Hepatocyte (in vitro differentiated cells): ENCODE results near the gene MZT1. TPM values are rescaled to one million over a fixed set of nuclear protein-coding genes. Genes with fewer than 3 reads are reported as not detected.

Source experiments
- DNase-seq: peaks from one replicate; pipeline ENCODE4 v3.0.0-alpha.2; 2016; ENCODE audit warnings: low spot score
- H2AFZ ChIP-seq: fragments of 200-600 bp; sonication (generic); 2 replicates; pipeline ENCODE4 v1.6.0; 2016; ENCODE audit warnings: antibody characterized with exemption, mild to moderate bottlenecking
- H3K27ac ChIP-seq: fragments of 200-600 bp; sonication (generic); 2 replicates; pipeline ENCODE4 v1.5.1; 2016; ENCODE audit warnings: mild to moderate bottlenecking
- H3K27me3 ChIP-seq: fragments of 200-600 bp; sonication (generic); 2 replicates; pipeline ENCODE4 v1.6.1; 2016
- H3K36me3 ChIP-seq: fragments of 200-600 bp; sonication (generic); replicated peaks from 2 replicates; pipeline ENCODE4 v1.5.1; 2016; ENCODE audit warnings: low read depth; ENCODE audit not compliant: insufficient read depth
- H3K4me1 ChIP-seq: fragments of 200-600 bp; sonication (generic); 2 replicates; pipeline ENCODE4 v1.5.1; 2016; ENCODE audit warnings: mild to moderate bottlenecking, moderate library complexity; ENCODE audit not compliant: insufficient read depth
- H3K4me2 ChIP-seq: fragments of 200-600 bp; sonication (generic); 2 replicates; pipeline ENCODE4 v1.6.0; 2016
- H3K4me3 ChIP-seq: fragments of 200-600 bp; sonication (generic); 2 replicates; pipeline ENCODE4 v1.5.1; 2016; ENCODE audit warnings: mild to moderate bottlenecking
- H3K79me2 ChIP-seq: fragments of 200-600 bp; sonication (generic); 2 replicates; pipeline ENCODE4 v1.6.0; 2017; ENCODE audit warnings: mild to moderate bottlenecking
- H3K9me2 ChIP-seq: fragments of 200-600 bp; sonication (generic); replicated peaks from 2 replicates; pipeline ENCODE4 v1.6.0; 2017; ENCODE audit warnings: mild to moderate bottlenecking; ENCODE audit not compliant: insufficient read depth
- H3K9me3 ChIP-seq: fragments of 200-600 bp; sonication (generic); 2 replicates; pipeline ENCODE4 v1.5.1; 2016; ENCODE audit warnings: low read depth, mild to moderate bottlenecking
- H4K20me1 ChIP-seq: fragments of 200-600 bp; sonication (generic); 2 replicates; pipeline ENCODE4 v1.6.0; 2016; ENCODE audit warnings: mild to moderate bottlenecking; ENCODE audit not compliant: insufficient read depth, poor library complexity, severe bottlenecking
- CTCF ChIP-seq: fragments of 200-600 bp; sonication (generic); IDR thresholded peaks from 2 replicates; pipeline ENCODE4 v1.5.1; 2016; ENCODE audit warnings: antibody characterized with exemption, mild to moderate bottlenecking; ENCODE audit not compliant: poor library complexity
- EZH2 ChIP-seq: fragments of 200-600 bp; sonication (generic); IDR thresholded peaks from 2 replicates; pipeline ENCODE4 v1.6.1; 2016; ENCODE audit warnings: antibody characterized with exemption, mild to moderate bottlenecking, borderline replicate concordance
- EZH2phosphoT487 ChIP-seq: fragments of 200-600 bp; sonication (generic); IDR thresholded peaks from one replicate; pipeline ENCODE4 v1.6.1; 2018; ENCODE audit warnings: antibody characterized with exemption, mild to moderate bottlenecking, low read depth, moderate library complexity; ENCODE audit not compliant: unreplicated experiment, severe bottlenecking
- WGBS: methylation state at CpG from one replicate; pipeline ENCODE4 v1.1.6; 2016; ENCODE audit warnings: low lambda C conversion rate; ENCODE audit errors: missing lambda C conversion rate; 5-methylcytosine and 5-hydroxymethylcytosine counted together
- polyA plus RNA-seq: library from polyadenylated mRNA; unstranded; fragments of >200 nt; fragmentation: Nextera tagmentation; extraction: Ambion mirVana; gene quantifications from 2 replicates; pipeline ENCODE4 v1.2.1, GENCODE V29; 2016
- total RNA-seq: library from RNA; depleted of rRNA; stranded (reverse); fragments of >200 nt; gene quantifications from 2 replicates; pipeline ENCODE4 v1.2.3, GENCODE V29; 2014

Gene MZT1
- total and polyA plus RNA-seq, 2 experiments from 2014 or later: 8.9 to 14.8 TPM

DNA sequence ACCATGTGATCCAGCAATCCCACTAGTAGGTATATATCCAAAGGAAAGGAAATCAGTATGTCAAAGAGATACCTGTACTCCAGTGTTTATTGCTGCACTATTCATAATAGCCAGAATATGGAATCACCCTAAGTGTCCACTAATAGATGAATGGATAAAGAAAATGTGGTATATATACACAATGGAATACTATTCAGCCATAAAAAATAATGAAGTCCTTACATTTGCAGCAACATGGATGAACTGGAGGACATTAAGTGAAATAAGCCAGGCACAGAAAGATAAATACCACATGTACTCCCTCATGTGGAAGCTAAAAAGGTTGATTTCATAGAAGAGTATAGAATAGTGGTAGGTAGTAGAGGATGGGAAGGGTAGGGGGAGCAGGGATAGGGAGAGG lies 23.8 kb upstream of the MZT1 start:
- Histone ChIP-seq H3K4me2 (no peak overlapping the region), H3K27ac (no peak overlapping the region), H3K4me3 (no peak overlapping the region), H2AFZ (no peak overlapping the region), H4K20me1 (no peaks in the 10 kb centered on the region), H3K4me1 (no peaks in the 10 kb centered on the region), H3K79me2 (no peaks in the 10 kb centered on the region), H3K9me3 (no peaks in the 10 kb centered on the region), H3K36me3 (no peaks in the 10 kb centered on the region), H3K9me2 (no peaks in the 10 kb centered on the region), H3K27me3 (no peaks in the 10 kb centered on the region)
- DNase-seq: no peak
- TF ChIP-seq CTCF (no peak), EZH2phosphoT487 (no peak), EZH2 (no peak)

DNA sequence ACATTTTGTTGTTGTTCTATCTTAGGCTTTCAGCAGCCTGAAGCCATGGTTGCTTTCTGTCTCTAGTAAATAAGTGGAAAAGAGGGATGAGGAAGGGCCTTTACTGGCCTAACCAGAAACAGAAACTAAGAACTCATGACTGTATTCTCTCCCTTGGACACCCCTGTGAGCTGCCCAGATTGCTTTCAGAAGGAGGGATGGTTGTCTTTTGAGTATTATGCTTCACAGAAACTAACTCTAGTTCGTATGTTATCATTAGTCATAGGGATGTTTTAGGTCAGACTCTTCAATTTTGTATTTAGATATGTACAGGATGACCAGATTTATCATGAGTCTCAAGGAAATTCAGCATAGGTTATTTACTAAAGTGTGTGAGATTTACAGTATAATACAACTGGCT lies 17.8 kb upstream of the MZT1 start:
- H3K9me3 ChIP-seq: no peaks in the 10 kb centered on the region
- H3K4me3 ChIP-seq: no peak overlapping the region
- no peak overlapping the region for H3K27ac ChIP-seq
- no peaks in the 10 kb centered on the region for H3K27me3 ChIP-seq
- no peak for DNase-seq
- TF ChIP-seq CTCF (no peak), EZH2 (no peak), EZH2phosphoT487 (no peak)
- H3K4me2 ChIP-seq: no peak overlapping the region
- no peaks in the 10 kb centered on the region for H4K20me1 ChIP-seq
- no peak overlapping the region for H2AFZ ChIP-seq
- H3K4me1 ChIP-seq: no peaks in the 10 kb centered on the region
- H3K9me2 ChIP-seq: no peaks in the 10 kb centered on the region
- no peaks in the 10 kb centered on the region for H3K79me2 ChIP-seq
- no peaks in the 10 kb centered on the region for H3K36me3 ChIP-seq
- WGBS: 96% methylated on average over 1 of the region's 1 CpG

- Histone ChIP-seq H3K9me2 (no peaks in the 10 kb centered on the region), H3K4me1 (no peaks in the 10 kb centered on the region), H3K79me2 (no peaks in the 10 kb centered on the region), H3K4me2 (no peak overlapping the region), H3K9me3 (no peaks in the 10 kb centered on the region), H3K27me3 (no peaks in the 10 kb centered on the region), H3K4me3 (no peak overlapping the region), H4K20me1 (no peaks in the 10 kb centered on the region), H2AFZ (no peak overlapping the region), H3K27ac (no peak overlapping the region), H3K36me3 (no peaks in the 10 kb centered on the region)
- TF ChIP-seq EZH2 (no peak), EZH2phosphoT487 (no peak), CTCF (no peak)
- WGBS: 89% methylated on average over 1 of the region's 1 CpG
- no peak for DNase-seq
Observed at GRCh38 chr13:72740015-72740414, 12.6 kb upstream of the MZT1 start.

- Histone ChIP-seq H3K4me3 (no peak overlapping the region), H3K4me1 (no peaks in the 10 kb centered on the region), H3K9me2 (no peaks in the 10 kb centered on the region), H3K27me3 (no peaks in the 10 kb centered on the region), H2AFZ (no peak overlapping the region), H4K20me1 (no peaks in the 10 kb centered on the region), H3K4me2 (no peak overlapping the region), H3K79me2 (no peaks in the 10 kb centered on the region), H3K9me3 (no peaks in the 10 kb centered on the region), H3K27ac (no peak overlapping the region), H3K36me3 (no peaks in the 10 kb centered on the region)
- no peak for DNase-seq
- no peak for TF ChIP-seq EZH2phosphoT487
- TF ChIP-seq EZH2: no peak
- no peak for TF ChIP-seq CTCF
- 90% methylated on average over 3 of the region's 3 CpGs for WGBS
Observed at GRCh38 chr13:72737033-72737432, 9.6 kb upstream of the MZT1 start.
